Loucy (cell line): ENCODE results near the gene TMIGD2.

ENCODE experiments used
- H2AFZ ChIP-seq: fragments of 200-600 bp; sonication (generic); 2 replicates; pipeline ENCODE4 v1.6.0; 2016; ENCODE audit warnings: antibody characterized with exemption, mild to moderate bottlenecking, low read length, moderate library complexity
- H3F3A ChIP-seq: fragments of 200-600 bp; 2 replicates; pipeline ENCODE4 v1.6.0; 2016; ENCODE audit warnings: antibody characterized with exemption, low read depth, mild to moderate bottlenecking
- H3K27me3 ChIP-seq: fragments of 200-600 bp; sonication (generic); 2 replicates; pipeline ENCODE4 v1.6.1; 2014; ENCODE audit warnings: low read length, mild to moderate bottlenecking; ENCODE audit not compliant: insufficient read depth, poor library complexity, severe bottlenecking
- H3K36me3 ChIP-seq: fragments of 200-600 bp; sonication (generic); 2 replicates; pipeline ENCODE4 v1.6.1; 2016; ENCODE audit warnings: low read length; ENCODE audit not compliant: insufficient read depth
- H3K4me1 ChIP-seq: fragments of 200-600 bp; sonication (generic); 2 replicates; pipeline ENCODE4 v1.5.1; 2014; ENCODE audit warnings: low read length, mild to moderate bottlenecking; ENCODE audit not compliant: insufficient read depth, poor library complexity, severe bottlenecking
- H3K4me2 ChIP-seq: fragments of 200-600 bp; sonication (generic); 2 replicates; pipeline ENCODE4 v1.6.0; 2014; ENCODE audit warnings: antibody characterized with exemption, low read length, low read depth, mild to moderate bottlenecking; ENCODE audit not compliant: poor library complexity, severe bottlenecking
- H3K4me3 ChIP-seq: fragments of 200-600 bp; sonication (generic); 2 replicates; pipeline ENCODE4 v1.5.1; 2014; ENCODE audit warnings: low read length, mild to moderate bottlenecking, mixed read lengths; ENCODE audit not compliant: poor library complexity, severe bottlenecking
- H3K79me2 ChIP-seq: fragments of 200-600 bp; sonication (generic); 2 replicates; pipeline ENCODE4 v1.6.1; 2014; ENCODE audit warnings: low read length; ENCODE audit not compliant: insufficient read depth
- H3K9ac ChIP-seq: fragments of 200-600 bp; sonication (generic); 2 replicates; pipeline ENCODE4 v1.6.0; 2014; ENCODE audit warnings: mild to moderate bottlenecking, low read depth, low read length, moderate library complexity; ENCODE audit not compliant: poor library complexity, severe bottlenecking
- H3K9me2 ChIP-seq: fragments of 200-600 bp; sonication (generic); replicated peaks from 2 replicates; pipeline ENCODE4 v1.6.1; 2016; ENCODE audit warnings: low read depth, low read length, mixed read lengths
- H3K9me3 ChIP-seq: fragments of 200-600 bp; sonication (generic); 2 replicates; pipeline ENCODE4 v1.6.1; 2014; ENCODE audit warnings: mild to moderate bottlenecking, antibody characterized with exemption, low read length, low read depth; ENCODE audit not compliant: insufficient read depth
- H4K20me1 ChIP-seq: fragments of 200-600 bp; sonication (generic); 2 replicates; pipeline ENCODE4 v1.6.0; 2014; ENCODE audit warnings: antibody characterized with exemption, low read length, mild to moderate bottlenecking; ENCODE audit not compliant: insufficient read depth, poor library complexity, severe bottlenecking
- CTCF ChIP-seq: fragments of 200-600 bp; sonication (generic); conservative IDR thresholded peaks from 2 replicates; pipeline ENCODE4 v1.5.1; 2014; ENCODE audit warnings: mild to moderate bottlenecking, antibody characterized with exemption, low read length
- EZH2phosphoT487 ChIP-seq: fragments of 200-600 bp; IDR thresholded peaks from 2 replicates; pipeline ENCODE4 v1.6.1; 2018; ENCODE audit warnings: antibody characterized with exemption, mild to moderate bottlenecking, moderate library complexity, borderline replicate concordance

Gene TMIGD2

GRCh38 chr19:4324228-4324627 is 22.0 kb upstream of the TMIGD2 start:
- H3K9me2 ChIP-seq, result no peaks in the 10 kb centered on the region
- H3K4me2 ChIP-seq, result no peak overlapping the region
- no peaks in the 10 kb centered on the region for H4K20me1 ChIP-seq
- H3K36me3 ChIP-seq, result no peaks in the 10 kb centered on the region
- no peaks in the 10 kb centered on the region for H3K27me3 ChIP-seq
- no peak overlapping the region for H2AFZ ChIP-seq
- TF ChIP-seq CTCF, result no peak
- TF ChIP-seq EZH2phosphoT487, result no peak
- no peak overlapping the region for H3K9ac ChIP-seq
- no peaks in the 10 kb centered on the region for H3K4me1 ChIP-seq
- H3K79me2 ChIP-seq, result no peaks in the 10 kb centered on the region
- no peak overlapping the region for H3K4me3 ChIP-seq
- H3F3A ChIP-seq, result no peaks in the 10 kb centered on the region
- H3K9me3 ChIP-seq, result no peaks in the 10 kb centered on the region; the same call in 1 of the 2 replicates

- Histone ChIP-seq H3K4me3 (no peak overlapping the region), H3K9me2 (no peaks in the 10 kb centered on the region), H3K4me2 (no peak overlapping the region), H3F3A (no peaks in the 10 kb centered on the region), H3K79me2 (no peaks in the 10 kb centered on the region), H3K36me3 (no peaks in the 10 kb centered on the region), H3K4me1 (no peaks in the 10 kb centered on the region), H3K9me3 (no peaks in the 10 kb centered on the region; the same call in 1 of the 2 replicates), H2AFZ (no peak overlapping the region), H4K20me1 (no peaks in the 10 kb centered on the region), H3K27me3 (no peaks in the 10 kb centered on the region), H3K9ac (no peak overlapping the region)
- TF ChIP-seq CTCF (no peak), EZH2phosphoT487 (no peak)
Measured at GRCh38 chr19:4323692-4324091, 21.5 kb upstream of the TMIGD2 start.

- H3K79me2 ChIP-seq, result no peaks in the 10 kb centered on the region
- no peaks in the 10 kb centered on the region for H3K36me3 ChIP-seq
- no peak for TF ChIP-seq EZH2phosphoT487
- no peak for TF ChIP-seq CTCF
- no peak overlapping the region for H3K4me2 ChIP-seq
- no peaks in the 10 kb centered on the region for H3K9me2 ChIP-seq
- H3K9ac ChIP-seq, result no peak overlapping the region
- no peaks in the 10 kb centered on the region for H3F3A ChIP-seq
- H4K20me1 ChIP-seq, result no peaks in the 10 kb centered on the region
- H3K9me3 ChIP-seq, result no peaks in the 10 kb centered on the region; the same call in 1 of the 2 replicates
- H3K4me3 ChIP-seq, result no peak overlapping the region
- no peaks in the 10 kb centered on the region for H3K4me1 ChIP-seq
- H3K27me3 ChIP-seq, result no peaks in the 10 kb centered on the region
- no peak overlapping the region for H2AFZ ChIP-seq
Measured at GRCh38 chr19:4322942-4323665, 20.9 kb upstream of the TMIGD2 start.
